Effector CD8-positive, alpha-beta T cell (primary cell): ENCODE data around the gene PCTP.

Experiments
- DNase-seq: peaks from one replicate; lab custom pipeline; 2025; lab: John Stamatoyannopoulos, UW

PCTP gene

DNA sequence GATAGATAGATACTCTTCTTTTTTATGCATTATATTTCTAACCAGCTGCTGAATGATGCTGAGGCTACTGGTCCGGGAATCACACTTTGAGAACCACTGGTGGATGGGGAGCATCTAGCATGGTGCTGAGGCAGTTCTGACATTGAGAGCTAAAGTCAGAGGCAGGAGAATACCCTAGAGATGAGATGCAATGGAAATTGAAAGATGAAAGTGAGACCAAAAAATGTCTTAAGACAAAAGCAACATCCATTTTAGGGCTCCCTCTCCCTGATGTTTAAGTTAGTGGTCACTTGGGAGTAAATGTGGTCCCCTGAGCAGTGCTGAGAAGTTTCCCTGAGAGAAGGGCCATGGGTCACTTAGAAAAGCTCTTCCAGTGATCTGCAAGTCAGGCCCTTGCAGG, 6.8 kb downstream of the PCTP start:
- DNase-seq: no peak

DNA sequence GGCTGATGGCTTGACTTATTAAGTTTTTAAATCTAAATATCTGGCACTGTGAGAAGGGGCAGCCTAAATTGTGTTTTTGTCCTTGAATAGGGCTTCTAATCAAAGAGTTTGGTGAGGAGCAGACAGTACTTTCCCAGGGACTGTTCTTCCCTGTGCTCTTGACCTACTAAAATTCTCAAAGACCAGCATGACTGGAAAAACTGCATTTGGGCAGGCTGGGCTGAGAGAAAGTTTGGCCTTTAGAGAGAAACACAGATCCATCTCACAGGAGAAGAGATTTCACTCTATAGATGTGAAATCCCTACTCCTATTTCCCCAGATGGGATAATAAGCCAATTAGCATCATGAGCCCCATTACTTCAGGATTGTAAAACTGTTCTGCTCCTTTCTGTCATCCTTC, 7.3 kb downstream of the PCTP start:
- no peak for DNase-seq

- DNase-seq: no peak
These were observed 9.9 kb downstream of the PCTP start for GRCh38 chr17:55760643-55761355.

- DNase-seq: no peak
These were observed 11.4 kb downstream of the PCTP start for GRCh38 chr17:55762086-55762858.

GRCh38 chr17:55763856-55764255, 13.0 kb downstream of the PCTP start:
- no peak for DNase-seq

DNA sequence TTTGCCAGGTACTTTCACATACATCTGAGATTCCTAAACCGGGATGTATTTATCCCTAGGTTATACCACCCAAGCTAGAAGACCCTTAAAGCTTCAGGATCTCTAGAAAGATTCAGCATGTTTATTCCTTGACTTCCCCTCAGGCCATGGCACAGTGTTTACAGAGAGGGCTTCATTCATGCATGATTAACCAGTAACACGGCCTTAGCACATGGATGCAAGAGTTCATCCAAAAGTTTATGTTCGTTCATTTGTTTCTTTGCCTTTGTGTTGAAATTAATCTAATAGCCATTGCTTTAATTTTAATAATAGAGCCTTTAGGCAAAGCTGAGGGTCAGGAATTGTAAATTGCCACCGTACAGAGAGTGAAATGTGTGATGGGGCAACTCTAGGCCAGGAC, 13.8 kb downstream of the PCTP start:
- DNase-seq: no peak

DNA sequence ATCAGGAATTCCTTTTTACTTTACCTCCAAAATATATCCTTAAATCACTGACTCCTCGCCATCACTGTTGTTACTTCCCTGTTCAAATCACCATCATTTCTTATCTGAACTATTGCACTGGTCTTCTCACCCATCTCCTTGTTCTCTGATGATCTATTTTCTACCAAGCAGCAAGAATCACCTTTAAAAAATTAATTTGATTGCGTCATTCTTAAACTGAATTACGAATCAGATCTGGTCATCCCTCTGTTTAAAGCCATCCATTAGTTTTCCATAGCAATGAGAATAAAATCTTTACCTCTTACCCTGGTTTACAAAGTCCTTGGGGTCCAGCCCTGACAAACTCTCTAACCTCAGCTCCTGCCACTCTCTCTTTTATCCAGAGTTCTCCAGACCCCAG, 14.6 kb downstream of the PCTP start:
- DNase-seq: no peak

DNA sequence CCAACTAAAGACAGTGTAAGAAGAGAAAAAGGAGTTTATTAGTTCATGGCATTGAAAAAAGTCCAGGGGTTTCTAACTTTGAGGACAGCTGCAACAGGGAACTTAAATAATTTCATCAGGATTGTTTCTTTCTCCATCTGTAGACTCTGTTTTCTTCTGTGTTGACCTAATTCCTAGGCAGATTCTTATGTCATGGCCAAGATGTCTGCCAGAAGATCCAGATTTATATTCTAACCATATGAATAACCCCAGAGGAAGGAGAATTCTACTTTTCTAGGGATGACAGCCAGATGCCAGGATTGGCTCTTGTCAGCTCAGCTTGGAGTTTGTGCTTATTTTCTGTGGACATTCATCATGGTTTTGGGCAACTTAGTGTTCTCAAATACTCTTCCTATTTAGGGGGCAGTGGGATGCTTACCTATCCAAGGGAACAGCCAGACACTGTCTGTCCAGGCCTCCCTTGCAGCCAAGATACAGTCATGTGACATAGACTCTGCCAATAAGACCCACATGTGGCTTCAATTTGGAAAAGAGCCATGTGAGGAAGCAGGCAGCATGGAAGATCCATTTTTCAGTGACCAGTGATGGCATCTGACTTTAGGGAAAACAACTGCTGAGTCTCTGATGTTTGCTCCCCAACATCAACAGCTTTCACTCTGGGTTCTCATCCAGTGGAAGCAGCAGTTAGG, 18.2 kb downstream of the PCTP start:
- DNase-seq: no peak

DNA sequence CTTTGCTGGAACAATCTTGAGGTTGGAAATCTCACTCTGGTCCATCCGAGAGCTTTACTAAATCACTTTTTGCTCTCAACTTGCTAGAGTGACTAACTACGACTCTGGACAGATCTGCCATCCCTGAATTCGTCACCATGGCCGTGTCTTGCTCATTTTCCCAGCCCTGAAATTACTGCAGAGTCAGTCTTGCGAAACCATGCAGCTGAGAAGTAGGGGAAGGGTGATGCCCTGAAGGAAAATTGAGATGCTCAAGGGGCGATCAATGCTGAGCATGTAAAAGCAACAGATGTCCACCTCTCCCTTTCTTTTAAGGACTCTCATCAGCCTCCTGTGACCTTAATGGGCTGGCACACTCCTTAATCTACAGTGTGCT, 18.8 kb downstream of the PCTP start:
- DNase-seq: no peak

DNA sequence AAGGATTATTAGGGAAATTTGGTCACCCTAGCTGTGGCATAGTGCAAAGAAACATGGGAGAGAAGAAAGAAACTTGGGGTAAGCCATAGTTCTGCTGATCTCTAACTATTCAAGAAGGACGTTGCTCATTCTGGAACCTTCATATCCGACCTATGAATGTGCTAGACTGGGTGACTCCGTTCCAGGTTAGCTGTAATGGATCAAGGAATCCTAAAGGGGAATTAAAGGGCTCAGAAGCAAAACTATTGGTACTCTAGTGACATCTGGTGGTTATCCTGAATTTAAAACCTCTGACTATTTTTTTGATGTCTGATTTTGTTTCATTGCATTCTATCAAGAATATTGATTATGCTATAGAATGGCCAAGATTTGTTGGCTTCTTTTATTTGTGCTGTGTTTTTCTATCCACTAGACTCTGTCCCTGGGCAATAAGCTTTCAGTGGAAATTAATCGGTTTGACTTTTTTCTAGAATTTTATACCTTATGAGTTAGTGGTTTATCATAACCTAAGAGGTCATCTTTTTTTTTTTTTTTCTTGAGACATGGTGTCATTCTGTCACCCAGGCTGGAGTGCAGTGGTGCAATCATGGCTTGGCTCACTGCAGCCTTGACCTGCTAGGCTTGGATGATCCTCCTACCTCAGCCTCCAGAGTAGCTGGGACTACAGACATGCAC, 19.5 kb downstream of the PCTP start:
- no peak for DNase-seq

- DNase-seq: no peak
These were observed 21.2 kb downstream of the PCTP start for GRCh38 chr17:55772086-55772485.

GRCh38 chr17:55773671-55774070, 22.8 kb downstream of the PCTP start:
- no peak for DNase-seq

DNA sequence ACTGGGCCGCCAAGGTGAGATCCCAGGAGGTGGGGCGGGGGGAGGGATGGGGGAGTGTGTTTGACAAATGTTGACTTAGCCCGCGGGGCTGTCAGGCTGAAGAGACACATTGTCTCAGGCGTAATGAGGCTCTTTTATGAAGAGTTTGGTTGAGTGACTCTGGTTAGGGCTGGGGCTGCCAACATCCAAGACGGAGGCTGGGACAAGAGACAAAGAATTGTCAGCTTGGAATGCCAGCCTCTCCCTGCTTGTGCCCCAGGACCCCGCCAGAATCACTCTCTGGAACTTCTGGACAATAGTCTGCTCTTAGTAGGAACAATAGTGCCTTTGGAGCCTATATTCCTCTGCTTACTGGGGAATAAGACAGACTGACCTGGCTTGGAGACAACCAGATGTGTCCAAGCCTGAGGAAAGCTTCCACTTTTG, 24.0 kb downstream of the PCTP start:
- DNase-seq: no peak

DNA sequence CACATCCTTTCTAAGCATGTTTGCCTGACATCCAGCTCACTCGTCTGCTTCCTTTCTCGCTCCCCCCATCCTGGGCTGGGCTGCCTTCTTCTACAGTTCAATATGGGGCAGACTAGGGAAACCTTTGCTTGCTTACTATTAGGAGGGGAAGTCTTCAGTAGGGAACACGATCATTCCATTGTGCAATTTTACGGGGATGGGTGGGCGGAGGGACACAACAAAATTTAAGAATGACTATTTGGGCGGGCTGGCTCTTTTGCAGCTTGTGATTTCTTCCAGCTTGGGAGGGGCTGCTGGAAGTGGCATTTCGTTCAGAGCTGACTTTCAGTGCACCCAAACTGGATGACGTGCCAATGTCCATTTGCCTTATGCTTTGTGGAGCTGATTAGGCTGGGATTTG, 25.4 kb downstream of the PCTP start:
- DNase-seq: no peak

DNA sequence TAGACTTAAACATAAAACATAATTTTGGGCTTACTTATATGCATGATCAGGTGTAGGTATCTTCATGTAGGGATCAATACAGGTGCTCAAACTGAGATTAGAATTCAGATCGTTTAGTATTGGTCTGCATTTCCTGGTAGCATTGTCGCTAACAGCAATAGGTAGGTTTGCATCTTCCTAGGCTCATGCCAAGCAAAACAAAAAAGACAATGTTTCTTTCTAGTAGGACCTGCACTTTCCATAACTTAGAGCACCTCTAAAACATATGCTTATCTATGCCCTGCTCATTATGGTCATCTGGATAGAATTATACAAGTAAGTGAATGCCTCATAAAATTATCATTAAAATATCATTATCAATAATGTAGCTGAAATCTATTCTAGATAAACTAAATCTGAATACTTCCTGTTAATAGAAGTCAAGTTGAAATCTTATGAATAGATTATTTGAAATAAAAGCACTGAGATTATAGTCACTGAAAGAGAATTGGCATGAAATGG, 26.7 kb downstream of the PCTP start:
- DNase-seq: no peak

GRCh38 chr17:55778389-55779118, 27.7 kb downstream of the PCTP start:
- DNase-seq: no peak

DNA sequence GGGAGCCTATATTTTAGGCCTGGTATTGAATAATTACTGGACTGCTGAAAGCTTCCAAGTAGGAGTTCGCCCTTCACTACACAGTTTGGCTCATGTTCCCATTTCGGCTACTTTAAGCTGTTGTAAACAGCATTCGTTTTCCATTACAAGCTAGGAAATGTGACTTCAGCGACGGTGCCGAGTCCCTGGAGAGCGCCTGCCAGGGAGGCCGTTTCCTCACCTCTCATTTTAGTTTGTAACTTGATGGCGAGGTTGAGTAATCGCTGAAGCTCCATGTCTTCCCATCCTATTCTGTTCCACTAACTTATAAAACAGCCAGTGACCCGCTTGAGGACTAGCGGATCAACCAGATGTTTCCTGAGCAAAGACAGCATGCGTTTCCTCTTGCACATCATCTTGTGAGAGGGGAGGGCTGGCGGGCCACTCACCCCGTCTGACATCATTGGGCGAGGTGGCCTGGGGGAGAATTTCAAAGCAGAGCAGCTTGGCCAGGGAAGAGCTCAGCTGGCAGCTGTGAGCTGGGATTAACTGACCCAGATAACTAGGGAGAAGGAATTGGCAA, 32.9 kb downstream of the PCTP start:
- no peak for DNase-seq

- no peak for DNase-seq
These were observed 33.8 kb downstream of the PCTP start for GRCh38 chr17:55784666-55785065.

GRCh38 chr17:55785181-55785580, 34.3 kb downstream of the PCTP start:
- DNase-seq: no peak

- DNase-seq: no peak
These were observed 42.4 kb downstream of the PCTP start for GRCh38 chr17:55793272-55793671.
